Testis (tissue), 2 donors: ENCODE data around the gene NTM.

ENCODE experiments used
- POLR2A ChIP-seq: fragments of 450-650 bp; IDR thresholded peaks from one replicate; pipeline ENCODE4 v1.6.1; 2017; ENCODE audit warnings: antibody characterized with exemption, mild to moderate bottlenecking, moderate library complexity
- TF ChIP-seq, protein P1 (sequence below), 3 experiments: fragments of 450-650 bp in 2 of 3; fragments of 200-600 bp in 1 of 3; sonication (generic) in 1 of 3; IDR thresholded peaks; one replicate each; pipeline ENCODE4 v1.5.1; 2016 to 2019; ENCODE audit warnings: antibody characterized with exemption in 3 of 3, mild to moderate bottlenecking in 2 of 3, moderate library complexity in 1 of 3

DNA sequence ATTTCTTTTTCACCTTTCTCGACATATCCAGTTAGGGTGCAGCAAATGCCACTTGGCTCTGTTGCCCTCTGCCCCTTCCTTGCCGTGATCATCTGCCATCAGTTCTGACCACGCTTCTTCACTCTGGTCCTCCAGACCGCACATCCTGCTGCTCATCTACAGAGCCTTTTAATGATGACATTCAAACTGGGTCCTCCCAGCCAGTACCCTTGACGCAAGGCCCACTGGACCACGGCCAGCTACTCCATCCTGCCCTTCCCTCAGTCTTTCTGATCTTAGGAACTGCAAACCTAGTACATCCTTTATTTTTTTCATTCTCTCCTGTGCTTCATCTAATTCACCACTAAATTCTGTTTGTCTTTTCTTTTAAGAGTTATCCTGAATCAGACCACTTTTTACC lies 551.8 kb downstream of the NTM start:
- TF ChIP-seq, protein P1, sequence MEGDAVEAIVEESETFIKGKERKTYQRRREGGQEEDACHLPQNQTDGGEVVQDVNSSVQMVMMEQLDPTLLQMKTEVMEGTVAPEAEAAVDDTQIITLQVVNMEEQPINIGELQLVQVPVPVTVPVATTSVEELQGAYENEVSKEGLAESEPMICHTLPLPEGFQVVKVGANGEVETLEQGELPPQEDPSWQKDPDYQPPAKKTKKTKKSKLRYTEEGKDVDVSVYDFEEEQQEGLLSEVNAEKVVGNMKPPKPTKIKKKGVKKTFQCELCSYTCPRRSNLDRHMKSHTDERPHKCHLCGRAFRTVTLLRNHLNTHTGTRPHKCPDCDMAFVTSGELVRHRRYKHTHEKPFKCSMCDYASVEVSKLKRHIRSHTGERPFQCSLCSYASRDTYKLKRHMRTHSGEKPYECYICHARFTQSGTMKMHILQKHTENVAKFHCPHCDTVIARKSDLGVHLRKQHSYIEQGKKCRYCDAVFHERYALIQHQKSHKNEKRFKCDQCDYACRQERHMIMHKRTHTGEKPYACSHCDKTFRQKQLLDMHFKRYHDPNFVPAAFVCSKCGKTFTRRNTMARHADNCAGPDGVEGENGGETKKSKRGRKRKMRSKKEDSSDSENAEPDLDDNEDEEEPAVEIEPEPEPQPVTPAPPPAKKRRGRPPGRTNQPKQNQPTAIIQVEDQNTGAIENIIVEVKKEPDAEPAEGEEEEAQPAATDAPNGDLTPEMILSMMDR (IDR thresholded peaks at IDR 0.05): no peak
- TF ChIP-seq POLR2A: no peak
